GM20431 (cell line): ENCODE results near the gene ZNF445.
"Not testable (repeated sequence)": the region's sequence is repeated elsewhere in the genome, so short reads cannot be mapped to it uniquely, and the experiment has no call there.

Source experiments
- in situ Hi-C: fragments of 300-500 bp; cut with MseI, MboI; formaldehyde crosslinking; loops from one replicate; pipeline ENCODE4 v1.15.0; 2020; ENCODE audit warnings: low sequenced_read_pairs; ENCODE audit not compliant: unreplicated experiment

The ZNF445 gene

GRCh38 chr3:44478055-44478468 is 592 bp upstream of the ZNF445 start:
- in situ Hi-C loops = no loop called here

- in situ Hi-C loops = no loop called here
Observed at GRCh38 chr3:44476963-44477311, 533 bp downstream of the ZNF445 start.

GRCh38 chr3:44476181-44476611 is 1.3 kb downstream of the ZNF445 start:
- in situ Hi-C loops = no loop called here

GRCh38 chr3:44474886-44475285 is 2.6 kb downstream of the ZNF445 start:
- in situ Hi-C loops = not testable (repeated sequence)

- in situ Hi-C loops = no loop called here
Observed at GRCh38 chr3:44470430-44470829, 7.0 kb downstream of the ZNF445 start.

GRCh38 chr3:44469914-44470313 is 7.6 kb downstream of the ZNF445 start:
- in situ Hi-C loops = no loop called here

GRCh38 chr3:44468572-44469520 is 8.6 kb downstream of the ZNF445 start:
- in situ Hi-C loops = no loop called here

GRCh38 chr3:44468099-44468537 is 9.4 kb downstream of the ZNF445 start:
- in situ Hi-C loops = not testable (repeated sequence)

- in situ Hi-C loops = no loop called here
Observed at GRCh38 chr3:44467241-44467640, 10.2 kb downstream of the ZNF445 start.

GRCh38 chr3:44464920-44465319 is 12.6 kb downstream of the ZNF445 start:
- in situ Hi-C loops = not testable (repeated sequence)

- in situ Hi-C loops = no loop called here
Observed at GRCh38 chr3:44464509-44464908, 13.0 kb downstream of the ZNF445 start.

GRCh38 chr3:44460050-44460449 is 17.4 kb downstream of the ZNF445 start:
- in situ Hi-C loops = not testable (repeated sequence)

GRCh38 chr3:44455318-44455717 is 22.2 kb downstream of the ZNF445 start:
- in situ Hi-C loops = no loop called here

- in situ Hi-C loops = no loop called here
Observed at GRCh38 chr3:44454258-44454657, 23.2 kb downstream of the ZNF445 start.

GRCh38 chr3:44451441-44451840 is 26.0 kb downstream of the ZNF445 start:
- in situ Hi-C loops = no loop called here

GRCh38 chr3:44446929-44447328 is 30.5 kb downstream of the ZNF445 start:
- in situ Hi-C loops = no loop called here

- in situ Hi-C loops = no loop called here
Observed at GRCh38 chr3:44445786-44446185, 31.7 kb downstream of the ZNF445 start.

GRCh38 chr3:44444896-44445691 is 32.4 kb downstream of the ZNF445 start:
- in situ Hi-C loops = no loop called here

- in situ Hi-C loops = no loop called here
Observed at GRCh38 chr3:44444437-44444836, 33.0 kb downstream of the ZNF445 start.

GRCh38 chr3:44442596-44443309 is 34.7 kb downstream of the ZNF445 start:
- in situ Hi-C loops = no loop called here
